Right atrium auricular region (tissue), 2 donors: Measurements from ENCODE around the gene AGBL4. TPM values are rescaled to one million over a fixed set of nuclear protein-coding genes. Genes with fewer than 3 reads are reported as not detected.

Source experiments
- DNase-seq: peaks from one replicate; pipeline ENCODE4 v3.0.0-alpha.2; 2019; ENCODE audit warnings: low spot score
- H3K27ac ChIP-seq, 2 donors: fragments of 200-600 bp; sonication (generic); 1 replicate in 1 of 2; 2 replicates in 1 of 2; pipeline ENCODE4 v1.5.1; 2016 to 2019
- H3K27me3 ChIP-seq, 2 donors: fragments of 200-600 bp; sonication (generic); one replicate each; pipeline versions ENCODE4 v1.5.1 to v1.6.0; 2017 to 2019
- H3K36me3 ChIP-seq: fragments of 200-600 bp; sonication (generic); one replicate; pipeline ENCODE4 v1.5.1; 2016
- H3K4me1 ChIP-seq, 2 donors: fragments of 200-600 bp; sonication (generic); one replicate each; pipeline versions ENCODE4 v1.5.1 to v1.6.0; 2017 to 2019
- H3K4me3 ChIP-seq, 2 donors: fragments of 200-600 bp; sonication (generic); 1 replicate in 1 of 2; 2 replicates in 1 of 2; pipeline ENCODE4 v1.5.1; 2017 to 2019; ENCODE audit warnings: mild to moderate bottlenecking in 1 of 2, moderate library complexity in 1 of 2
- H3K9me3 ChIP-seq, 2 donors: fragments of 200-600 bp; sonication (generic); one replicate each; pipeline ENCODE4 v1.5.1; 2019
- total RNA-seq, 2 donors: library from RNA; depleted of rRNA; stranded (reverse); fragments of >200 nt; gene quantifications; one replicate each; pipeline ENCODE4 v1.1.0, GENCODE V29; 2016
- TF ChIP-seq, protein P1 (sequence below), 2 donors: fragments of 200-600 bp; sonication (generic); IDR thresholded peaks; one replicate each; pipeline ENCODE4 v1.5.1; 2019; ENCODE audit warnings: antibody characterized with exemption in 2 of 2

The AGBL4 gene
- total RNA-seq, 2 donors from 2014 or later = 0.94 to 1.7 TPM

DNA sequence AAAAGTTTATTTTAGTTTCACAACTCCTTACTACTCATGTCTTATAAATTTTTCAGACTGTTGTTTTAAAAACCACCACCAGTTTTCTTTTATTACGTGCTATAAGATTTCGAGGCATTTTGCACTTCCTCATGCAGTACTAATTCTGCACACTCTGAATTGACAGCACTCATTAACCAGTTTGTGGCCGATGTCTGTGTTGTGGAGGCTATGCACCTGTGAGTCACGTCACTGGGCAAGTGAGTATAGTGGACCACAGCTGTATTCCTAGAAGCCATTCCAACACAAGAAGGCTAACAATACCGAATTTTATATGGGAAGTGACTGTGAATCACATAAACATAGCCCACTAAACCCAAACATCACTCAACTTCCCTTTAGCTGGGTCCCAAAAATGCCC, 1530.7 kb downstream of the AGBL4 start:
- Histone ChIP-seq H3K27ac (no peak overlapping the region), H3K4me3 (no peak overlapping the region), H3K36me3 (no peaks in the 10 kb centered on the region), H3K27me3 (no peaks in the 10 kb centered on the region), H3K4me1 (no peaks in the 10 kb centered on the region), H3K9me3 (no peaks in the 10 kb centered on the region)
- TF ChIP-seq, protein P1, sequence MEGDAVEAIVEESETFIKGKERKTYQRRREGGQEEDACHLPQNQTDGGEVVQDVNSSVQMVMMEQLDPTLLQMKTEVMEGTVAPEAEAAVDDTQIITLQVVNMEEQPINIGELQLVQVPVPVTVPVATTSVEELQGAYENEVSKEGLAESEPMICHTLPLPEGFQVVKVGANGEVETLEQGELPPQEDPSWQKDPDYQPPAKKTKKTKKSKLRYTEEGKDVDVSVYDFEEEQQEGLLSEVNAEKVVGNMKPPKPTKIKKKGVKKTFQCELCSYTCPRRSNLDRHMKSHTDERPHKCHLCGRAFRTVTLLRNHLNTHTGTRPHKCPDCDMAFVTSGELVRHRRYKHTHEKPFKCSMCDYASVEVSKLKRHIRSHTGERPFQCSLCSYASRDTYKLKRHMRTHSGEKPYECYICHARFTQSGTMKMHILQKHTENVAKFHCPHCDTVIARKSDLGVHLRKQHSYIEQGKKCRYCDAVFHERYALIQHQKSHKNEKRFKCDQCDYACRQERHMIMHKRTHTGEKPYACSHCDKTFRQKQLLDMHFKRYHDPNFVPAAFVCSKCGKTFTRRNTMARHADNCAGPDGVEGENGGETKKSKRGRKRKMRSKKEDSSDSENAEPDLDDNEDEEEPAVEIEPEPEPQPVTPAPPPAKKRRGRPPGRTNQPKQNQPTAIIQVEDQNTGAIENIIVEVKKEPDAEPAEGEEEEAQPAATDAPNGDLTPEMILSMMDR (IDR thresholded peaks at IDR 0.05) = no peak
- no peak for DNase-seq

DNA sequence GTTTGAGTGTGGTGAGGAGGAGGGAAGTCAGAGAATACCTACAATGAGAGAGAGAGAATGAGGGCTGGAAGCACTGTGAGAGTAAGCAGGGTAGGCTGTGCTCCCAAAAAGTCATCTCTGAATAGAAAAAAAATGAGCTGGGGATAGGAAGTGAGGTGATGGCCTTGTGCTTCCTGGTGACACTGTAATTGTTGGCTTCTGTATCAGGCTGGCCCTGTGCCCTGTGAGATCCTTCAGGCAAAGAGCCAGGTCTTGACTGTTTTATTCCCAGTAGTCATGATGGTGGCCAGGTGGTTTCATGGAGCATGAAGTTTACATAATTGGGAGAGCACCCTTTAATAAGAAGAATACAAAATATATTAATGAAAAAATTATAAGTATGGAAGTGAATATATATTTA, 1531.4 kb downstream of the AGBL4 start:
- H3K27me3 ChIP-seq = no peaks in the 10 kb centered on the region
- DNase-seq = no peak
- no peaks in the 10 kb centered on the region for H3K4me1 ChIP-seq
- no peak overlapping the region for H3K27ac ChIP-seq
- H3K4me3 ChIP-seq = no peak overlapping the region
- H3K9me3 ChIP-seq = no peaks in the 10 kb centered on the region
- TF ChIP-seq, protein P1 (IDR thresholded peaks at IDR 0.05) = no peak
- H3K36me3 ChIP-seq = no peaks in the 10 kb centered on the region

DNA sequence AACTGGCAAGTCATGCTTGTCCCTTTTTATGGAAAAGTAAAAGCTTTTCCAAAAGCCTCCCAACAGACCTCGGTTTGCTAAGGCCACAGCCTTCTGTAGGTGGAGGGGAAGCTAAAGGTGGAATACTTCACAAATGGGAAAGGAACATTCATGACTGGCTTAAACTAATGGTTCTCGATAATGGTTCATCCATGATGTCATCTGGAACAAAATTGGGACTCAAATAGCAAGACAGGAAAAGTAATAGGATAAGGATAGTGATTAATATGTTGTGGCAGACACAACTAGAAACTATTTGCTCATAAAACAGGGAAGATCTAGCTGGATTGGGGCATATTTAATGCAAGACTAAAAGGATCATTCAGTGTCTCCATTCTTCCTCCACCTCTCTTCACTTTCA, 1535.0 kb downstream of the AGBL4 start:
- Histone ChIP-seq H3K36me3 (no peaks in the 10 kb centered on the region), H3K27ac (no peak overlapping the region), H3K4me1 (no peaks in the 10 kb centered on the region), H3K4me3 (no peak overlapping the region), H3K27me3 (no peaks in the 10 kb centered on the region), H3K9me3 (no peaks in the 10 kb centered on the region)
- TF ChIP-seq, protein P1 (IDR thresholded peaks at IDR 0.05) = no peak
- no peak for DNase-seq

Other genes starting within 250 kb of the AGBL4 start
- 1 to 10 TPM in 1 of 2 donors, under 1 TPM in 1; 0.28 to 1.4 TPM for gene ELAVL4, start 85.0 kb upstream of the AGBL4 start, total RNA-seq